OCI-LY1 (cell line): ENCODE results near the gene ASB10.

Experiments used
- EZH2 ChIP-seq: fragments of 200-600 bp; sonication (generic), shearing (Covaris generic); IDR thresholded peaks from 2 replicates; pipeline ENCODE4 v1.8.0; 2017; ENCODE audit warnings: borderline replicate concordance, mixed run types, mild to moderate bottlenecking, antibody characterized with exemption, low read length, moderate library complexity, mixed read lengths
- TF ChIP-seq, protein P1 (sequence below): fragments of 200-600 bp; sonication (generic), shearing (Covaris generic); IDR thresholded peaks from 2 replicates; pipeline ENCODE4 v1.5.1; 2017; ENCODE audit warnings: mild to moderate bottlenecking, antibody characterized with exemption, low read length, moderate library complexity, mixed read lengths

DNA sequence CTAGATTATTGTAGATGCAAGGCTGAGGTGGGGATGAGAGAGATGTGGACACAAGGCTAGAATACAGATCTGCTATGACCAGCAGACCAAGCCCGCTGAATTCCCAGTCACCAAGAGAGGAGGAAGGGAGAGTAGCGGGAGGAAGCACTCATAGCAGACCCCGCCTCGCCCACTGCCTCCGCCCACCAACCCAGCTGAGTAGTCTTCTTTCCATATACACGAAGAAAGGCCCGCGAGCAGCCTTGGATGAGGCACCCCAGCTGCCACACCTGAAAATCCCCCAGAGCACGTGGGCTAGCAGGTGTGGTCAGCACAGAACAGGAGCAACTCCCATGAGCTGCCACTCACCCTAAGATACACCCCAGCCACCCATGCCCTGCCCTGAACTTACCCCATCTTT is 31.1 kb upstream of the ASB10 start:
- TF ChIP-seq EZH2: no peak
- TF ChIP-seq, protein P1, sequence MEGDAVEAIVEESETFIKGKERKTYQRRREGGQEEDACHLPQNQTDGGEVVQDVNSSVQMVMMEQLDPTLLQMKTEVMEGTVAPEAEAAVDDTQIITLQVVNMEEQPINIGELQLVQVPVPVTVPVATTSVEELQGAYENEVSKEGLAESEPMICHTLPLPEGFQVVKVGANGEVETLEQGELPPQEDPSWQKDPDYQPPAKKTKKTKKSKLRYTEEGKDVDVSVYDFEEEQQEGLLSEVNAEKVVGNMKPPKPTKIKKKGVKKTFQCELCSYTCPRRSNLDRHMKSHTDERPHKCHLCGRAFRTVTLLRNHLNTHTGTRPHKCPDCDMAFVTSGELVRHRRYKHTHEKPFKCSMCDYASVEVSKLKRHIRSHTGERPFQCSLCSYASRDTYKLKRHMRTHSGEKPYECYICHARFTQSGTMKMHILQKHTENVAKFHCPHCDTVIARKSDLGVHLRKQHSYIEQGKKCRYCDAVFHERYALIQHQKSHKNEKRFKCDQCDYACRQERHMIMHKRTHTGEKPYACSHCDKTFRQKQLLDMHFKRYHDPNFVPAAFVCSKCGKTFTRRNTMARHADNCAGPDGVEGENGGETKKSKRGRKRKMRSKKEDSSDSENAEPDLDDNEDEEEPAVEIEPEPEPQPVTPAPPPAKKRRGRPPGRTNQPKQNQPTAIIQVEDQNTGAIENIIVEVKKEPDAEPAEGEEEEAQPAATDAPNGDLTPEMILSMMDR: no peak
